Epidermal melanocyte (primary cell): Measurements from ENCODE around the gene DDRGK1.
"Not testable (repeated sequence)": the region's sequence is repeated elsewhere in the genome, so short reads cannot be mapped to it uniquely, and the experiment has no call there.

ENCODE experiments used
- DNase-seq: peaks from one replicate; pipeline ENCODE4 v3.0.0; 2011; ENCODE audit warnings: low spot score; ENCODE audit not compliant: insufficient read length

DDRGK1 gene

GRCh38 chr20:3215359-3215917, 11.0 kb upstream of the DDRGK1 start:
- not testable (repeated sequence) for DNase-seq

- no peak for DNase-seq
Measured at GRCh38 chr20:3213226-3213625, 8.7 kb upstream of the DDRGK1 start.

- no peak for DNase-seq
Measured at GRCh38 chr20:3210346-3210745, 5.9 kb upstream of the DDRGK1 start.

- no peak for DNase-seq
Measured at GRCh38 chr20:3209946-3210317, 5.5 kb upstream of the DDRGK1 start.

GRCh38 chr20:3209257-3209945, 4.9 kb upstream of the DDRGK1 start, which contains the start of gene ITPA:
Gene ITPA (plus strand): TSS chr20:3209498. CDS start chr20:3209552, 54 bp downstream.
- peak; percentile 56 for DNase-seq

- DNase-seq: no peak
Measured at GRCh38 chr20:3208786-3209256, 4.3 kb upstream of the DDRGK1 start.

GRCh38 chr20:3203315-3204123, 963 bp downstream of the DDRGK1 start:
- no peak for DNase-seq

GRCh38 chr20:3202965-3203314, 1.5 kb downstream of the DDRGK1 start:
- DNase-seq: no peak

GRCh38 chr20:3199976-3200755, 4.3 kb downstream of the DDRGK1 start:
- DNase-seq: no peak

GRCh38 chr20:3199206-3199605, 5.3 kb downstream of the DDRGK1 start:
- no peak for DNase-seq

GRCh38 chr20:3195590-3196237, 8.8 kb downstream of the DDRGK1 start:
- no peak for DNase-seq

GRCh38 chr20:3194617-3195280, 9.7 kb downstream of the DDRGK1 start:
- no peak for DNase-seq

- no peak for DNase-seq
Measured at GRCh38 chr20:3193806-3194616, 10.5 kb downstream of the DDRGK1 start.

- DNase-seq: no peak
Measured at GRCh38 chr20:3192226-3193015, 12.1 kb downstream of the DDRGK1 start.

- no peak for DNase-seq
Measured at GRCh38 chr20:3190681-3191111, 13.8 kb downstream of the DDRGK1 start.

- no peak for DNase-seq
Measured at GRCh38 chr20:3189561-3190131, 14.8 kb downstream of the DDRGK1 start.

- DNase-seq: no peak
Measured at GRCh38 chr20:3188823-3189413, 15.6 kb downstream of the DDRGK1 start.

GRCh38 chr20:3187861-3188260, 16.6 kb downstream of the DDRGK1 start:
- DNase-seq: not testable (repeated sequence)
